MG63 (cell line): ENCODE data around the gene COL8A1. TPM values are rescaled to one million over a fixed set of nuclear protein-coding genes. Genes with fewer than 3 reads are reported as not detected.
"Not testable (repeated sequence)": the region's sequence is repeated elsewhere in the genome, so short reads cannot be mapped to it uniquely, and the experiment has no call there.

ENCODE experiments used
- DNase-seq: peaks from one replicate; pipeline ENCODE4 v3.0.0-alpha.2; 2020
- H3K27me3 ChIP-seq: fragments of 250-450 bp; sonication (Bioruptor Pico); 2 replicates; pipeline ENCODE4 v1.5.1; 2020; ENCODE audit warnings: mild to moderate bottlenecking, moderate library complexity
- H3K36me3 ChIP-seq: fragments of 250-450 bp; sonication (Bioruptor Pico); 2 replicates; pipeline ENCODE4 v1.5.1; 2020; ENCODE audit warnings: mild to moderate bottlenecking, moderate library complexity
- H3K4me3 ChIP-seq: fragments of 250-450 bp; sonication (Bioruptor Pico); 2 replicates; pipeline ENCODE4 v1.5.1; 2020; ENCODE audit warnings: mild to moderate bottlenecking, moderate library complexity
- H3K9me3 ChIP-seq: fragments of 250-450 bp; sonication (Bioruptor Pico); 2 replicates; pipeline ENCODE4 v1.5.1; 2020; ENCODE audit warnings: mild to moderate bottlenecking, moderate library complexity
- total RNA-seq: library from RNA; depleted of rRNA; stranded (reverse); fragments of >200 nt; shearing (Covaris generic); gene quantifications from 2 replicates; pipeline ENCODE4 v1.2.3, GENCODE V29; 2014; ENCODE audit warnings: low replicate concordance; rRNA removed

COL8A1 gene
- 11.8 and 19.1 TPM in 2 replicates for total RNA-seq

DNA sequence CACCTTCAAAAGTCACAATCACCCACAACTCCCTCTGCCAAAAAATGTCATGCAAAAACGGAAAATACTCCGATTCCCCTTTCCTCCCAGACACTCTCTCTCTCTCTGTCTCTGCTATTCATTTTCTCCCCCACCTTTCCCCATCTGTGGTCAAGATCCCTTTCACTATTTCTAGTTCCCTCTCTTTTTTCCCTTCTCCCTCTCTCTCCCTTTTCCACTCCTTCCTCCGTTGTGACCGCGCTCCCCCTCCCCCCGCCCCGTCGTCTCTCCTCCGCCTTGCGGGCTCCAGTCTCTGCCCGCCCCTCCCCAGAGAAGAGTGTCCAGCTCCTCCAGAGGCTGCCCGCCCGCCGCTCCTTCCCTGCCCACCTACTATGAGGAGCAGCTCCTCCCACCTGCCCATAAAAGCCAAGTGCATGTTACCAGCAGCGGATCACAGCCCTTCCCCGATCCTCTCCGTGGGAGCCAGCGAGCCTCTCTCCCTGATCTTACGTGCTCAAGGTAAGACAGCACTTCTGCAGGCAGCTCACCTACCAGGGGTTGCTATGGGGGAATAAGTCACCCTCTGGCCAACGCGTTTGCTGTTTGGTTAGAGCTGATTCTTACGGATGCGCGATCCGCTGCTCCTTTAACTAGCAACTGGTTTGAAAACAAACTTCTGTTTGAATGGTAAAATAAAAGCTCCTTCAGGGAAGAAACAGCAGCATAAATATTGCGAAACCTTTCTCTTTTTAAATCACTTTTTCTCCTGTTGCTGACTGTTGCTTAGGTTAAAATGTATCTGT is at the start of gene COL8A1:
TSS of gene COL8A1 (plus strand) at position 428 of the 782 bp plus-strand sequence. CDS start 152,089 bp downstream, outside the sequence.
- Histone ChIP-seq H3K27me3 (no peaks in the 10 kb centered on the region), H3K9me3 (no peaks in the 10 kb centered on the region), H3K4me3 (peak within 1 kb of the TSS; percentile 64), H3K36me3 (no peaks in the 10 kb centered on the region)
- DNase-seq: peak; percentile 84

- not testable (repeated sequence) for H3K27me3 ChIP-seq, H3K4me3 ChIP-seq, DNase-seq, H3K36me3 ChIP-seq, H3K9me3 ChIP-seq
Measured at GRCh38 chr3:99589168-99589567, 49.2 kb upstream of the COL8A1 start.

DNA sequence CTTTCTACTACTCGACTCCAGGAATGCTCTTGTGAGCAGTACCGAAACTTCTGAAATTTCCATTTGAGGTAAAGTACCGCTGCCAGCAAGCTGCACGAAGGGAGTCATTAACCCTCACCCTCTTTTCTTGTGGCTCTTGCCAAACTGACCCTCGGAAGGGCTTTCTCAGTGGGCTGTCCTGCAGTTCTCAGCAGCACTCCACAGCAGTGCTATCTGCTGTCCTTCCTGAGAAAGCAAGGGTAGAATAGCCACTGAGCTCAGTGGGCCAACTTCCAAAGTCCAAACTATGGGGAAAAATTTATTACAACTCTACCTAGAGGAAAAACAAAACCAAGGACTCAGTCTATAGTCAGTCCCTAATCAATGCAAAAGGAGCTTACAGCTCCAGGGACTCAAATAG is 38.5 kb upstream of the COL8A1 start:
- no peaks in the 10 kb centered on the region for H3K27me3 ChIP-seq
- H3K4me3 ChIP-seq: no peak overlapping the region
- no peak for DNase-seq
- no peaks in the 10 kb centered on the region for H3K9me3 ChIP-seq
- no peaks in the 10 kb centered on the region for H3K36me3 ChIP-seq

DNA sequence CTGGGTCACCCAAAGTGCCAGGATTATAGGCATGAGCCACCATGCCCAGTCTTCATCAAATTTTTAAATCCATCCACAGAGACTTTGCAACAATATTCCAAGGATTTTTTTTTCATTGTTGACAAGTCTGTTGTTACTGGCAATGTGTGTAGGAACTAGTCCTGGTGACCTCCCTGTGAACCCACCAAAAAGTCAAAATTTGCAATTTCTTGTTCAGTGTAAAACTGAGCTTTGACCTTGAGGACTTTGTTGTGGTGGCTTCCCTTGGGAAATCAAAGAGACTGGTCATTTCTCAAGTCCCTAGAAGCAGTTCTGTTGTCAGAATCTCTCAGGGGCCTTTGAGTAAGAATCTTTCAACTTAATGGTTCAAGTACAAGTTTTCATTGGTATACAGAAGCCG is 36.9 kb upstream of the COL8A1 start:
- H3K27me3 ChIP-seq: no peaks in the 10 kb centered on the region
- no peaks in the 10 kb centered on the region for H3K36me3 ChIP-seq
- no peak overlapping the region for H3K4me3 ChIP-seq
- no peaks in the 10 kb centered on the region for H3K9me3 ChIP-seq
- no peak for DNase-seq

DNA sequence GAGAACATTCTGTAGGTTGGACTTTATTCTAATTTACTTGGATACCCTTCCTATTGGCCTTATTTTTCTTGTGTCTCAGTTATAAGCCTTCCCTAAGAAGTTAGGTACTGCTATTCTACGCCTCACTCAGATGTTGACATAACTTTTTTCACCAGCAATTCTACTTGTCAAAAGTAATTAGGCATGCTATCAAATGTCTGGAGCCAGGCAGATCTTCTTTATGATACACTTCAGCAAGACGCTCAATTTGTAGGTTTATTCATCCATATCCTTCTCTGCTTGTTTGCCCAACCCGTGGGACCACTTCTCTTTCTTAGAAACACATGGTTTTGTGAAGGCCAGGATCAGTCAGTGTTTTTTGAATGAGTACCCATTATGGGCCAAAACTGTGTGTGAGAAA is 36.2 kb upstream of the COL8A1 start:
- Histone ChIP-seq H3K27me3 (no peaks in the 10 kb centered on the region), H3K9me3 (no peaks in the 10 kb centered on the region), H3K4me3 (no peak overlapping the region), H3K36me3 (no peaks in the 10 kb centered on the region)
- DNase-seq: no peak

- H3K27me3 ChIP-seq: no peaks in the 10 kb centered on the region
- no peak overlapping the region for H3K4me3 ChIP-seq
- no peaks in the 10 kb centered on the region for H3K36me3 ChIP-seq
- H3K9me3 ChIP-seq: no peaks in the 10 kb centered on the region
- no peak for DNase-seq
Measured at GRCh38 chr3:99607151-99607550, 31.2 kb upstream of the COL8A1 start.

DNA sequence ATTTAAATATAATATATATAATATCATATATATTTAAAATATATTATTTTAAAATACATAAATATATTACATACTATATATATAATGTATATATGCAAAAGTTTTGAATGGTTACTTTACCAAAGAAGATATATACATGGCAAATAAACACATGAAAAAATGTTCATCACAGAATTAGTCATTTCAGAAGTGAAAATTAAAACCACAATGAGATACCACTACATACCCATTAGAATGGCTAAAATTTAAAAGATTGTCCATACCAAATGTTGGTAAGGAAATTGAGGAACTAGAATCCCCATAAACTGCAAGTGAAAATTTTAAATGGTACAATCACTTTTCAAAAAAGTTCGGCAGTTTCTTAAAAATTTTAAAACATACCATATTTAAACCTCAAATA is 23.6 kb upstream of the COL8A1 start:
- no peaks in the 10 kb centered on the region for H3K27me3 ChIP-seq
- H3K36me3 ChIP-seq: no peaks in the 10 kb centered on the region
- H3K9me3 ChIP-seq: no peaks in the 10 kb centered on the region
- no peak for DNase-seq
- H3K4me3 ChIP-seq: no peak overlapping the region

- no peak for DNase-seq
- Histone ChIP-seq H3K36me3 (no peaks in the 10 kb centered on the region), H3K27me3 (no peaks in the 10 kb centered on the region), H3K4me3 (no peak overlapping the region), H3K9me3 (no peaks in the 10 kb centered on the region; the same call in 1 of the 2 replicates)
Measured at GRCh38 chr3:99620077-99620767, 18.2 kb upstream of the COL8A1 start.

DNA sequence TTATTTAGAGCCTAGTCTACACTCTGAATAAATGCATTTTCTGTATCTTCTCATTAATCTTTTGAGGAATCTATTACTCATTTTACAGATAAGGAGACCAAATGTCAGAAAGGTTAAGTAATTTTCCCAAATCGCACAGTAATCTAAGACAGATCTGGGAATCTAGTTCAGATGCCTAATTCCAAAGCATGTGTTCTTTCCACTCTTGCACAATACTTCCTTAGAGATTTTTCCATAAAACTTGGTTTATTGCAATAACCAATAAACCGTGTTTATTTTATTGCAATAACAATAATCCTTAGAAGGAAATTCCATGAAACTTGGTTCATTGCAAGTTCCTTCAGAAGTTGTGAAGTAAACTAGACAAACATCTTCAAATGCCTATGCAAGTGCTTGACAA is 17.4 kb upstream of the COL8A1 start:
- Histone ChIP-seq H3K9me3 (no peaks in the 10 kb centered on the region; the same call in 1 of the 2 replicates), H3K4me3 (no peak overlapping the region), H3K36me3 (no peaks in the 10 kb centered on the region), H3K27me3 (no peaks in the 10 kb centered on the region)
- no peak for DNase-seq

DNA sequence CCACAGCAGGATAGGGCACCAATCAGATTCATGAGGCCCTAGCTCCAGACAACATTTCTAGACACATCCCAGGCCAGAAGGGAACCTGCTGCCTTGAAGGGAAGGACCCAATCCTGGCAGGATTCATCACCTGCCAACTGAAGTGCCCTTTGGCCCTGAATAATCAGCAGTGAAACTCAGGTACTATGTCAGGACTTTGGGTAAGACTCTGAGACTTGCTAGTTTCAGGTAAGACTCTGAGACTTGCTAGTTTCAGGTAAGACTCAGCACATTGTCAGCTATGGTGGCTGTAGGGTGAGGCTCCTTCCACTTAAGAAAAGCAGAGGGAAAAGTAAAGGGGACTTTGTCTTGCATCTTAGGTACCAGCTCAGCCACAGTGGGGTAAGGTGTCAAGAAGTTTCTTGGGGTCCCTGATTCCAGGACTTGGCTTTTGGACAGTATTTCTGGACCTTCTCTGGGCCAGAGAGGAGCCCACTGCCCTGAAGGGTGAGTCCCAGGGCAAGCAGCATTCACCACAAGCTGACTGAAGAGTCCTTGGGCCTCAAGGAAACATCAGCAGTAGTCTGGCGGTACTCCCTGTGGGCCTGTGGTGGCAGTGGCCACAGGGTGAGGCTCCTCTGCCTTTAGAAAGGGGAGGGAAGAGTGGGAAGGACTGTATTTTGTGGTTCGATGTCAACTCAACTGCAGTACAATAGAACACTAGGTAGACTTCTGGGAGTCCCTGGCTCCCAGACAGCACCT is 13.7 kb upstream of the COL8A1 start:
- DNase-seq: no peak
- H3K27me3 ChIP-seq: no peaks in the 10 kb centered on the region
- H3K36me3 ChIP-seq: no peaks in the 10 kb centered on the region
- no peaks in the 10 kb centered on the region; the same call in 1 of the 2 replicates for H3K9me3 ChIP-seq
- no peak overlapping the region for H3K4me3 ChIP-seq

DNA sequence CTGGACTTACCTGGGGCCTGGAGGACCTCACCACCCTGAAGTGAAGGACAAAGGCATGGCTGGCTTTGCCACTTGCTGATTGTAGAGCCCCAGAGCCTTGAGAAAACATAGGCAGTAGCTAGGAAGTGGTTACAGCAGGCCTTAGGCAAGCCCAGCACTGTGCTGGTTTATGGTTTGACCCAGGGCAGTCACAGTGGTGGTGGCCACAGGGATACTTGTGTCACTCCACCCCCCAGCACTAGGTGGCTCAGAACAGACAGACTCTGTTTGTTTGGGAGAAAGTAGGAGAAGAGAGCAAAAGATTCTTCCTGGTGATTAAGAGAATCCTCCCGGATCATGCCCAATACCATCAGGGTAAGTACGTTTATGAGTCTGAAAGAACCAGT is 13.2 kb upstream of the COL8A1 start:
- Histone ChIP-seq H3K4me3 (no peak overlapping the region), H3K27me3 (no peaks in the 10 kb centered on the region), H3K36me3 (no peaks in the 10 kb centered on the region), H3K9me3 (no peaks in the 10 kb centered on the region; the same call in 1 of the 2 replicates)
- no peak for DNase-seq

- DNase-seq: no peak
- Histone ChIP-seq H3K9me3 (no peaks in the 10 kb centered on the region; the same call in 1 of the 2 replicates), H3K27me3 (no peaks in the 10 kb centered on the region), H3K4me3 (no peak overlapping the region), H3K36me3 (no peaks in the 10 kb centered on the region)
Measured at GRCh38 chr3:99625643-99626416, 12.6 kb upstream of the COL8A1 start.

GRCh38 chr3:99626417-99626788 is 12.0 kb upstream of the COL8A1 start:
- no peak overlapping the region for H3K4me3 ChIP-seq

DNA sequence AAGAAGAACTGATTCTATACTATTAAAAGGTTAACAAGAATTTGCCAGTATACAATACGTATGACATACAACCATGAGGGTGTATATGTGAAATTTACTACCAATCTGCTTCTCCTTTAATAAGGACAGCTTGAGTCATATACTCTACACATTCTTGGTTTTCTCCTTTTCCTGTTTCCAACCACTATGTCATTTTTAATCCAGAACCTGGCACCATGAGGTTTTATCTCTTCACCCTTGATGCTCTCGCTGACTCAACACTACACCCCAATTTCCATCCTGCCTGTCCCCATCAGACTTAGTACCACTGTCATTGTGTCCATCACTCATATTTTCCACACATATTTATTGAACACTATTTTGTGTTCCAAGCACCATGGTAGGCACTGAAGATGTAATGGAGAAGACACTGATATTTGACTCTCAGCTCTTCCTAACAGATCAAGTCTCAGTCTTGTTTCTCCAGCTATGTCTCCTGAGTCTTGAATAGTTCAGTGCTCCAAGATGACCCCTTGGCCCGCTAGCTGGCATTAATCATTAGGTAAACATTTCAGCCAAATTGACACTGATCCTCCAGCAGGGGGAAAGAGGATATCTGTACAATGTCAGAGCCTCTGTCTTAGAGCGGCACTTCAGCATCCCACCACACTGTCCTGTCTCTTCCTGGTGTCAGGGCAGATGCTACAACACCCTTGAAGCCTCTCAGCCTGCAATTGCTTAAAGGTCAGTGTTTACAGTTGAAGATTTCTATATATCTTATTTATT is 11.2 kb upstream of the COL8A1 start:
- DNase-seq: peak; percentile 32
- H3K9me3 ChIP-seq: no peaks in the 10 kb centered on the region
- no peaks in the 10 kb centered on the region for H3K36me3 ChIP-seq
- H3K27me3 ChIP-seq: no peaks in the 10 kb centered on the region
- H3K4me3 ChIP-seq: no peak overlapping the region

More at GRCh38 chr3:99626417-99626788, 12.0 kb upstream of the COL8A1 start:
- no peaks in the 10 kb centered on the region for H3K36me3 ChIP-seq
- no peak for DNase-seq
- H3K27me3 ChIP-seq: no peaks in the 10 kb centered on the region
- H3K9me3 ChIP-seq: no peaks in the 10 kb centered on the region; the same call in 1 of the 2 replicates

DNA sequence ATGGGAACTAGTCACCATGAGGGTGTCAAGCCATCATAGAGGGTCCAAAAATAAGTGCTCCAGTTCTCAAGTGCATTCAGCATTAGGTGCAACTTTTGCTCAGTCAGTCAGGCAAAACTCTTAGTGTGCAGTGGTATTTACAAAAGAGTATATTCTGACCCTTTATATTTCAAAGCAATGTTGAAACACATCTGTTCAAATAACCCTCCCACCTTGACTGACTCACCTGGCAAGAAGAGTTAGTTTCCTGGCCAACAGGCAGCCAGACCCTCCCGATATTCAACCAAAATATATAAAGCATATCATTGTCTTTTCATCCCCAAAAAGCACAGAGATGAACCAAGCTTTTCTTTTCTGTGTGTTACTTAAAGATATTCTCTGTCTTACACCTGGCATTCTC is 7.6 kb upstream of the COL8A1 start:
- H3K27me3 ChIP-seq: no peaks in the 10 kb centered on the region
- no peak overlapping the region for H3K4me3 ChIP-seq
- no peak for DNase-seq
- H3K9me3 ChIP-seq: no peaks in the 10 kb centered on the region
- no peaks in the 10 kb centered on the region for H3K36me3 ChIP-seq
